ENCODE results near the gene C11orf24. TPM values are rescaled to one million over a fixed set of nuclear protein-coding genes. Genes with fewer than 3 reads are reported as not detected.
"Not testable (repeated sequence)": the region's sequence is repeated elsewhere in the genome, so short reads cannot be mapped to it uniquely, and the experiment has no call there.

Gene C11orf24
- total RNA-seq, 8 experiments from 2014 or later = 15.4 to 29.8 (median 24.1) TPM

- in situ Hi-C loops (cut with MboI; ENCODE audit: low pct_unique_long_range_greater_than_20kb in 2 of 9, low sequenced_read_pairs in 9 of 9, unreplicated experiment in 9 of 9) = no loop called here
- no peak for ATAC-seq (replicated peaks in 6 of 8)
- WGBS, 10 experiments = 20 to 88% (median 82%) methylated on average over 1 to 3 of the region's 11 CpGs; no CpG with 5 or more reads in 7 of the 10 experiments
- Histone ChIP-seq H3K4me3 (no peak overlapping the region), H3K27ac (no peak overlapping the region), H3K4me1 (replicated peaks in 1 of 2) (no peaks in the 10 kb centered on the region)
Observed at GRCh38 chr11:68308068-68308467, 36.3 kb upstream of the C11orf24 start.

GRCh38 chr11:68306636-68307035 is 34.9 kb upstream of the C11orf24 start:
- ATAC-seq (replicated peaks in 6 of 8) = no peak
- WGBS, 10 experiments = 58 to 90% (median 83%) methylated on average over 1 to 3 of the region's 3 CpGs; no CpG with 5 or more reads in 5 of the 10 experiments
- Histone ChIP-seq H3K4me3 (no peak overlapping the region), H3K4me1 (replicated peaks in 1 of 2) (no peaks in the 10 kb centered on the region), H3K27ac (no peak overlapping the region)
- in situ Hi-C loops (cut with MboI; ENCODE audit: low pct_unique_long_range_greater_than_20kb in 2 of 9, low sequenced_read_pairs in 9 of 9, unreplicated experiment in 9 of 9) = no loop called here

- in situ Hi-C loops (cut with MboI; ENCODE audit: low pct_unique_long_range_greater_than_20kb in 2 of 9, low sequenced_read_pairs in 9 of 9, unreplicated experiment in 9 of 9) = no loop called here
- H3K4me1 ChIP-seq (replicated peaks in 1 of 2) = no peaks in the 10 kb centered on the region
Observed at GRCh38 chr11:68303982-68304780, 32.4 kb upstream of the C11orf24 start.

GRCh38 chr11:68303083-68303482 is 31.3 kb upstream of the C11orf24 start:
- ATAC-seq (replicated peaks in 6 of 8) = no peak
- 29 to 100% (median 80%) methylated on average over 1 to 2 of the region's 2 CpGs; no CpG with 5 or more reads in 3 of the 10 experiments for WGBS, 10 experiments
- H3K27ac ChIP-seq = no peak overlapping the region
- H3K4me3 ChIP-seq = no peak overlapping the region
- H3K4me1 ChIP-seq (replicated peaks in 1 of 2) = no peaks in the 10 kb centered on the region
- in situ Hi-C loops (cut with MboI; ENCODE audit: low pct_unique_long_range_greater_than_20kb in 2 of 9, low sequenced_read_pairs in 9 of 9, unreplicated experiment in 9 of 9) = no loop called here

More at GRCh38 chr11:68303982-68304780, 32.4 kb upstream of the C11orf24 start:
- WGBS, 10 experiments = 41 to 100% (median 51%) methylated on average over 1 to 4 of the region's 7 CpGs; no CpG with 5 or more reads in 2 of the 10 experiments
- Histone ChIP-seq H3K4me3 (no peak overlapping the region), H3K27ac (no peak overlapping the region)
- ATAC-seq (replicated peaks in 6 of 8) = no peak

- in situ Hi-C loops (cut with MboI; ENCODE audit: low pct_unique_long_range_greater_than_20kb in 2 of 9, low sequenced_read_pairs in 9 of 9, unreplicated experiment in 9 of 9) = no loop called here
- 71 to 100% (median 95%) methylated on average over 1 to 4 of the region's 7 CpGs; no CpG with 5 or more reads in 4 of the 10 experiments for WGBS, 10 experiments
- Histone ChIP-seq H3K4me3 (no peak overlapping the region), H3K4me1 (replicated peaks in 1 of 2) (no peaks in the 10 kb centered on the region), H3K27ac (no peak overlapping the region)
- no peak for ATAC-seq (replicated peaks in 6 of 8)
Observed at GRCh38 chr11:68302670-68303069, 30.9 kb upstream of the C11orf24 start.

- H3K4me1 ChIP-seq (replicated peaks in 1 of 2) = no peaks in the 10 kb centered on the region
- in situ Hi-C loops (cut with MboI; ENCODE audit: low pct_unique_long_range_greater_than_20kb in 2 of 9, low sequenced_read_pairs in 9 of 9, unreplicated experiment in 9 of 9) = no loop called here
- no peak overlapping the region for H3K4me3 ChIP-seq
- 75 to 94% (median 90%) methylated on average over 2 to 4 of the region's 5 CpGs; no CpG with 5 or more reads in 5 of the 10 experiments for whole genome bisulfite sequencing, 10 experiments
- no peak for ATAC-seq (replicated peaks in 6 of 8)
- H3K27ac ChIP-seq = no peak overlapping the region
Observed at GRCh38 chr11:68302256-68302655, 30.5 kb upstream of the C11orf24 start.

GRCh38 chr11:68300076-68300830 is 28.5 kb upstream of the C11orf24 start:
- ATAC-seq (replicated peaks in 6 of 8) = no peak
- in situ Hi-C loops (cut with MboI; ENCODE audit: low pct_unique_long_range_greater_than_20kb in 2 of 9, low sequenced_read_pairs in 9 of 9, unreplicated experiment in 9 of 9) = no loop called here
- Histone ChIP-seq H3K27ac (no peak overlapping the region), H3K4me1 (replicated peaks in 1 of 2) (no peaks in the 10 kb centered on the region), H3K4me3 (no peak overlapping the region)
- WGBS, 10 experiments = 36 to 100% (median 73%) methylated on average over 1 to 7 of the region's 12 CpGs; no CpG with 5 or more reads in 2 of the 10 experiments

- in situ Hi-C loops (cut with MboI; ENCODE audit: low pct_unique_long_range_greater_than_20kb in 2 of 9, low sequenced_read_pairs in 9 of 9, unreplicated experiment in 9 of 9) = not testable (repeated sequence)
- 20 to 100% (median 95%) methylated on average over 1 to 9 of the region's 9 CpGs; no CpG with 5 or more reads in 2 of the 10 experiments for WGBS, 10 experiments
Observed at GRCh38 chr11:68299517-68299879, 27.7 kb upstream of the C11orf24 start.

GRCh38 chr11:68298659-68299516 is 27.1 kb upstream of the C11orf24 start:
- no peak overlapping the region for H3K27ac ChIP-seq
- no peaks in the 10 kb centered on the region for H3K4me1 ChIP-seq (replicated peaks in 1 of 2)
- in situ Hi-C loops (cut with MboI; ENCODE audit: low pct_unique_long_range_greater_than_20kb in 2 of 9, low sequenced_read_pairs in 9 of 9, unreplicated experiment in 9 of 9) = no loop called here
- no peak for ATAC-seq (replicated peaks in 6 of 8)
- no peak overlapping the region for H3K4me3 ChIP-seq
- 27 to 100% (median 78%) methylated on average over 1 to 6 of the region's 15 CpGs; no CpG with 5 or more reads in 5 of the 10 experiments for WGBS, 10 experiments

More at GRCh38 chr11:68299517-68299879, 27.7 kb upstream of the C11orf24 start:
- not testable (repeated sequence) for H3K4me3 ChIP-seq; H3K27ac ChIP-seq; ATAC-seq (replicated peaks in 6 of 8); H3K4me1 ChIP-seq (replicated peaks in 1 of 2)

- Histone ChIP-seq H3K27ac (no peak overlapping the region), H3K4me1 (replicated peaks in 1 of 2) (no peaks in the 10 kb centered on the region), H3K4me3 (no peak overlapping the region)
- 0 to 90% (median 65%) methylated on average over 2 to 12 of the region's 40 CpGs; no CpG with 5 or more reads in 4 of the 10 experiments for WGBS, 10 experiments
- in situ Hi-C loops (cut with MboI; ENCODE audit: low pct_unique_long_range_greater_than_20kb in 2 of 9, low sequenced_read_pairs in 9 of 9, unreplicated experiment in 9 of 9) = no loop called here
- peak; percentile 93 to 100 (median 98) for ATAC-seq (replicated peaks in 6 of 8)
Observed at GRCh38 chr11:68297812-68298658, 26.3 kb upstream of the C11orf24 start.

- in situ Hi-C loops (cut with MboI; ENCODE audit: low pct_unique_long_range_greater_than_20kb in 2 of 9, low sequenced_read_pairs in 9 of 9, unreplicated experiment in 9 of 9) = no loop called here
- ATAC-seq (replicated peaks in 6 of 8) = no peak
- Histone ChIP-seq H3K4me1 (replicated peaks in 1 of 2) (no peaks in the 10 kb centered on the region), H3K27ac (no peak overlapping the region), H3K4me3 (no peak overlapping the region)
- WGBS, 10 experiments = 0 to 33% (median 15%) methylated on average over 2 to 3 of the region's 10 CpGs; no CpG with 5 or more reads in 6 of the 10 experiments
Observed at GRCh38 chr11:68297494-68297811, 25.7 kb upstream of the C11orf24 start.

GRCh38 chr11:68297052-68297378 is 25.2 kb upstream of the C11orf24 start:
- Histone ChIP-seq H3K4me1 (replicated peaks in 1 of 2) (no peaks in the 10 kb centered on the region), H3K4me3 (no peak overlapping the region), H3K27ac (no peak overlapping the region)
- no peak for ATAC-seq (replicated peaks in 6 of 8)
- 40 to 100% (median 90%) methylated on average over 1 to 4 of the region's 6 CpGs; no CpG with 5 or more reads in 5 of the 10 experiments for WGBS, 10 experiments
- in situ Hi-C loops (cut with MboI; ENCODE audit: low pct_unique_long_range_greater_than_20kb in 2 of 9, low sequenced_read_pairs in 9 of 9, unreplicated experiment in 9 of 9) = no loop called here

Measured in motor neuron (in vitro differentiated cells).